HG03354 (cell line): ENCODE data around the gene CFI.
"Not testable (repeated sequence)": the region's sequence is repeated elsewhere in the genome, so short reads cannot be mapped to it uniquely, and the experiment has no call there.

Experiments used
- ATAC-seq: cut with Tn5 transposase; IDR thresholded peaks from one replicate; pipeline ENCODE4 v1.9.1; 2021; ENCODE audit warnings: mild to moderate bottlenecking; ENCODE audit not compliant: unreplicated experiment, poor library complexity, severe bottlenecking

The CFI gene

DNA sequence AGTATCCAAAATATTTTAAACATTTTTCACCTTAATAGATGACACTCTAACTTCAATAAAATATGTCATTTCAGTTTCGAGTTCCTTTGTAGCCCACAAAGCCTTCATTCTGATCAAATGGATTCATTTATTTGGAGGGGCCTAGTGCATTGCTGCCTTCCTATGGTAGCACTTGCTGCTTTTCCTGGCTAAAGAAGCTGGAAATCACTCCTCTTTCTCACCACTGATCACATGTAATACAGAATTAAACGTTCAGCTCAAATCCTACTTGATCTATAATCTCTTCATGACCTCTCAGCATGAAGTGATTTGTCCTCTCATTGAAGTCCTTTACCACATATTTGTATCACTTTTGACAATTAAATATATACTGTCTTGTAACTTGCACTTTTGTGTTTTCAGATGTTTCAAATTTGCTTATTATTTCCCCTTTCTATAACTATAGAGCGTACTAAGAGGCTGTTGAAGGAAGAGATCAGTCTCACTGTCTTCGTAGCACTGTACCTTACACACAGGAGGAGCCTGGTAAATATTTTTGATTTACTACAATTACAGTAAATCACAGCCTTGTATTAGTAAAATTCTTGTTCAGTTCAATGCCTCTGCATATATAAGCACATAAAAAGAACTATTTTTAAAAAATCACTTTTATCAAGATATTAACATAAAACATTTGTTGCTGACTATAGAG, 555 bp downstream of the CFI start:
- no peak for ATAC-seq

DNA sequence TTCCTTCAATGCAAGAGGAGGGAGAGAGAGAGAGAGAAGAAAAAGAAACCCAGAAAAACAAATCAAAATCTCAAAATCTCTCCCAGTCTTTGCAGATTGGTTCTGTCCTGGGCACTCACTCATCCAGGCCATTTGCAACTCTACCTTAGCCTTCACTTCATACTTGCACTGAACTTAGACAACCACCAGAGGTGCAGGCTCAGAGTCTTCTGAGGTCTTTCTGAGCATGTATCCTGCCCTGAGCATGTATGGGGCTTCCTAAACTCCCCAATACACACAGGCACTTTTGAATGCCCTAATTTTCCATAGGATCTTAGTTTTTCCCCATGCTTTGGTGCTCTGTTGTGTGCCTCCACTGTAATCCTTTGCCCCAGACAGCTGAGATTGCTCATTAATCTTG, 2.9 kb downstream of the CFI start:
- ATAC-seq: no peak

GRCh38 chr4:109795059-109795458, 6.7 kb downstream of the CFI start:
- no peak for ATAC-seq

- no peak for ATAC-seq
Observed at GRCh38 chr4:109787807-109788206, 14.0 kb downstream of the CFI start.

DNA sequence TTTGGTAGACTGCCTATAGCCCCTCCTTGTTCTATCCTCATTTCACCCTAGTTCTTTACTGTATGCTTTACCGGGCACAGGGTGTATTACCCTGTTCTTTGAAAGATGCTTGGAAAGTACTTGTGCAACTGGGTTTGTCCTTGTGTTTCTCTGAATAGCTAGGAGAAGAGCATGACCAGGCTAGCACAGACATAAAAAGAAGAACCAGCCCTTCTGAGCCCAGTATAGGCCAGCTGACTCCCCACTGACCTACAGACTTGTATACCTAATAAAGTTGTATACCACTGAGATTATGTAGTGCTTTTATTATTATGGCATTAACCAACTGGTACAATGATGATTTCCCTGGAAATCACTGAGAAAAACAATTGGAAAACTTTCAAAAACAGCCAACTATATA, 15.0 kb downstream of the CFI start:
- ATAC-seq: no peak

GRCh38 chr4:109782092-109782491, 19.7 kb downstream of the CFI start:
- not testable (repeated sequence) for ATAC-seq

DNA sequence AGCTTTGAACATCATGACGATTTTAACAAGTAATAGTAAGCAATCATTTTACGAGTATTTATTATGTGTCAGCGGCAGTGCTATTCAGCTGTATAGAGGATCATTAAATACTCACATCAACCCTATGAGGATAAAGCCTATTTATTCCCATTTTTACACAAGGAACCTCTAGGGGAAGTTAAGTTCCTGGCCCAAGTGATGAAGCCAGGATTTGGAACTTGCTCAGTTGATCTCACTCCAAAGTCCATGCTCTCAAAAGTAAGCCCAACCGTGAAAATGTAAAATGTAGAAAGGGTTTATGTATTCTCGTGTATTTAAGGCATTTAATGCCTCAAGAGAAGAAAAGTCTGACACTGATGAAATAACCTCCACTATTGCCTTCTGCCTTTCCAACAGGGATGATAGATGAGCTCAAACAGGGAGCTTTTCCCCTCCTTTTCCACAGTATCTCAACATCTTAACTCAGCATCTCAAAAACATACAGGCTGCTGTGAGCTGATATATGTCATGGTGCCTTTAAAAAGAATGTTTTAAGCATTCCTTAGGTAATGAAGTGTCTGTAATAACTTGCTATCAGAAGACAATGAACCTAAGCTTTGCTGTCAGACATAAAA, 36.9 kb downstream of the CFI start:
- ATAC-seq: no peak

- no peak for ATAC-seq
Observed at GRCh38 chr4:109764376-109764775, 37.4 kb downstream of the CFI start.

GRCh38 chr4:109760682-109761081, 41.1 kb downstream of the CFI start:
- ATAC-seq: no peak

GRCh38 chr4:109755656-109756055, 46.1 kb downstream of the CFI start:
- no peak for ATAC-seq

- ATAC-seq: no peak
Observed at GRCh38 chr4:109754093-109754857, 47.5 kb downstream of the CFI start.

DNA sequence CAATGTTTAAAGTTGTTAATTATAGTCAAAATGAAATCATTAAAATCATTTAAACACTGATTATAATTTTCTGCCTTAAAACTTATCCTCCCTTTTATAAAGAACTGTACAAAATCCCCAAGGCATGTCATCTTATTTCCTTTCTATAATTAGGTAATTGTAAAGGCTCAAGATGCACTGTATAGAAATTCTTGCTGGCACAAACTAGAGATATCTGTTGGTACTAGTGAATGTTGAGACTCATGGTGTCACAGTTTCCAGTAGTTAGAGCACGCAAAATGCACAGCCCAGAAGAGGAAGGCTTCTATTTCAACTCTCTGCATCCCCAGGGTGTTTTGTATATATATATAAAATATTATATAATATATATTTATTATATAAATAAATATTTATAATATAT, 49.3 kb downstream of the CFI start:
- no peak for ATAC-seq

- no peak for ATAC-seq
Observed at GRCh38 chr4:109751852-109752251, 49.9 kb downstream of the CFI start.

DNA sequence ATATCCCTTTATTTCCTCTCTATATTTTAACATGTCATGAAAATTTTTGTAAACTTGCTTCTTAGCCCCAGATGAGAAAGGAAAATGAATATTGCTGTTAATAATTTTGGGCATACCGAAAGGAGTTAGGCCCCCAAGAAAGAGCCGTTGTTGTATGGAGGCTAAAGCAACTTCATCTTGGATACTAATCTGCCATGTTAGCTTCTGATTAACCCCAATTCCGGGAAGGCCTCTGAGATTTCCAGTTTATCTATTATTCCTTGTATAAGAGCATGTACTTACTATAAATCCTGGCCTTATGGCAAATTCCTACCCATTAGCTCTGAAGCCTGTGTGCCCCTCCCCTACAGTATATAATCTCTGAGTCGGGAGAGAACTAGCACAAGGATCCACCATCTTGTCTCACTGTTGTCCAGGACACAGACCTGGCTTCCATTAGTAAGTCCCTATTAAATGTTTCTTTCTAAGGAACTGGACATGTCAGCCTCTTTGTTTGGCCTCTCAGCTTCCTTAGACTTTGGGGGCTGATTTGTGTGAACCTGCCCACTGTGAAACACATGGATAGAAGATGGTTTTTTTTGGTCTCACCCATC, 51.1 kb downstream of the CFI start:
- ATAC-seq: no peak

DNA sequence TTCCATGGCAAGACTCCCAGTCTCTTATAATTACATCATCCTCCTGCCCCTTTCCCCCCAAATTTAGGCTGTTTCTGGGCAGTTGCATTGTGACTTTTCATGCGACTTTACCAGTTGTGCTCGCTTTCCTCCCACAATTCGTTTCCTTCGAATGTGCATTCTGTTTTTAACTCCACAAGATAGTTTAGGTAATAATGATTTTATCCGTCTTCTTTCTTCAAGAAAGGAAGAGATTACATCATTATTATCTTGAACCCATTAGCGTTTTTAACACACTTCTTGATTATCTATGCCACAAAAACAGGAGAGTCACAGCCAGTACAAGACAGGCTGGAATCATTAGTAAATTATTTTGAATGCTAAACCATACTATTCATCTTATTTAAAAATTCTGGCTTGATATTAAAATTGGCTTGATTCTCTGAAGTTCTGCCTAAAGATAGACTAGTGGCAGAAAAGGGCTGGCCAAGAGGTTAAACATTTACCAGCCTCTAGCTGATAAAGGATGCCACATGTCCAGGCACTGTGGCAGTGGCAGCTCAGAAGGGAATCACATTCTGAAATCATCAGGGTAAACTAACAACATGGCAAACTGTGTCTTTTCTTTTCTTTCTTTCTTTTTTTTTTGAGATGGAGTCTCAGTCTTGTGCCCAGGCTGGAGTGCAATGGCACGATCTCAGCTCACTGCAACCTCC, 52.3 kb downstream of the CFI start:
- ATAC-seq: no peak

GRCh38 chr4:109748114-109748513, 53.7 kb downstream of the CFI start:
- no peak for ATAC-seq

- no peak for ATAC-seq
Observed at GRCh38 chr4:109746728-109747127, 55.1 kb downstream of the CFI start.

- no peak for ATAC-seq
Observed at GRCh38 chr4:109745830-109746229, 56.0 kb downstream of the CFI start.

GRCh38 chr4:109739547-109739946, 62.3 kb downstream of the CFI start:
- no peak for ATAC-seq
